Esophagus muscularis mucosa (tissue), 4 donors: ENCODE data around the gene CYP2F1.

Experiments used
- CTCF ChIP-seq, 3 experiments: fragments of 200-600 bp in 2 of 3; fragments of 450-650 bp in 1 of 3; sonication (generic) in 2 of 3; IDR thresholded peaks; one replicate each; pipeline ENCODE4 v1.5.1; 2017 to 2019; ENCODE audit warnings: antibody characterized with exemption in 3 of 3, mild to moderate bottlenecking in 2 of 3, moderate library complexity in 1 of 3
- EP300 ChIP-seq: sonication (generic); formaldehyde crosslinking; IDR thresholded peaks from one replicate; pipeline ENCODE4 v1.6.1; 2017; ENCODE audit warnings: antibody characterized with exemption
- POLR2A ChIP-seq: fragments of 450-650 bp; IDR thresholded peaks from one replicate; pipeline ENCODE4 v1.6.1; 2017; ENCODE audit warnings: antibody characterized with exemption, moderate library complexity, mild to moderate bottlenecking, low read depth
- POLR2AphosphoS5 ChIP-seq, 2 donors: sonication (generic); formaldehyde crosslinking; IDR thresholded peaks; one replicate each; pipeline ENCODE4 v1.6.1; 2017; ENCODE audit warnings: antibody characterized with exemption in 2 of 2

DNA sequence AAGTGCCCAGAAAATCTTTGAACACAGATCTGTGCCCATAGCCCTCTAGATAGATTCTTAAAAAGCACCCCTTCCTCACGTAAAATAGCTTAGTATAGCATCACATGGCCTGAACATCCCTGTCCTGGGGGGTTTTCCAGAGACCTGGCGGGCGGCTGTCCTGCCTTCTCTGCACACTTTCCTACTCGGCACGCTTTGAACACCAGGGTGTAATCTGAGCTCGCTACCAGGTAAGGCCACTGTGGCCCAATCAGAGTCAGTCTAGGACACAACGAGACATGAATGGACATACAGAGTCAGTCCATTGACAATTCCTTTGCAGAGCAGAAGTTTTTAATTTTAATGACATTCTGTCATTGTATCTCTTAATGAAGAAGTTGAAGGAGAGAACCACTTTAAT, 17.9 kb upstream of the CYP2F1 start:
- TF ChIP-seq CTCF (IDR thresholded peaks at IDR 0.05) = no peak
- TF ChIP-seq POLR2A = no peak
- TF ChIP-seq POLR2AphosphoS5 (IDR thresholded peaks at IDR 0.05) = no peak
- no peak for TF ChIP-seq EP300
